HepG2 (cell line): ENCODE results near the gene POLR2B. TPM values are rescaled to one million over a fixed set of nuclear protein-coding genes. Genes with fewer than 3 reads are reported as not detected.

Source experiments
- ATAC-seq: fragments of 200-7000 bp; cut with Tn5 transposase; 3 replicates; pipeline ENCODE4 v1.9.1; 2020; ENCODE audit warnings: mild to moderate bottlenecking, moderate library complexity
- BruUV-seq: library from RNA; stranded (reverse); fragments of 400-500 nt; replicated peaks from 2 replicates; lab custom pipeline; 2021; lab: Mats Ljungman, UMichigan
- CTCF ChIA-PET: fragments of 300-600 bp; formaldehyde crosslinking; extraction: SDS; loops from one replicate; lab custom pipeline; 2021; ENCODE audit warnings: low total read pairs, inconsistent platforms, low intra/inter-chr PET ratio; lab: Yijun Ruan, JAX
- POLR2A ChIA-PET: fragments of 350-600 bp; sonication (Branson Sonifier 250); formaldehyde crosslinking; loops from one replicate; lab custom pipeline; 2020; ENCODE audit warnings: antibody characterized with exemption, inconsistent platforms; lab: Yijun Ruan, JAX
- DNase-seq: peaks from one replicate; pipeline ENCODE4 v3.0.0-alpha.2; 2015; ENCODE audit warnings: low spot score
- FAIRE-seq: peaks from 3 replicates; lab custom pipeline; 2011; peaks lifted over from hg19 to GRCh38; lab: Jason Lieb, UNC
- H2AFZ ChIP-seq: one replicate; pipeline ENCODE4 v1.6.1; 2011; ENCODE audit warnings: low read length, inconsistent platforms
- H3K27ac ChIP-seq: fragments of 300-600 bp; 3 replicates; pipeline ENCODE4 v1.8.0; 2011; ENCODE audit warnings: mixed run types, mild to moderate bottlenecking, mixed read lengths, low read length, inconsistent platforms; ENCODE audit not compliant: insufficient read depth; ENCODE audit errors: extremely low read length
- H3K27me3 ChIP-seq, 2 experiments: fragments of 200-600 bp in 1 of 2; 2 replicates in 1 of 2; 3 replicates in 1 of 2; pipeline versions ENCODE4 v1.6.0 to v1.8.0; 2011; ENCODE audit warnings: low read length in 2 of 2, mild to moderate bottlenecking in 2 of 2, moderate library complexity in 2 of 2, inconsistent platforms in 1 of 2; ENCODE audit not compliant: insufficient read depth in 2 of 2, control insufficient read depth in 1 of 2
- H3K36me3 ChIP-seq, 2 experiments: fragments of 200-600 bp in 1 of 2; replicated peaks in 1 of 2; 2 replicates in 1 of 2; 3 replicates in 1 of 2; pipeline versions ENCODE4 v1.5.1 to v1.8.0; 2011; ENCODE audit warnings: low read length in 2 of 2, inconsistent platforms in 1 of 2; ENCODE audit not compliant: insufficient read depth in 2 of 2, control insufficient read depth in 1 of 2
- H3K4me1 ChIP-seq: 2 replicates; pipeline ENCODE4 v1.5.1; 2012; ENCODE audit warnings: low read length, inconsistent platforms; ENCODE audit not compliant: insufficient read depth
- H3K4me2 ChIP-seq: 2 replicates; pipeline ENCODE4 v1.6.0; 2011; ENCODE audit warnings: low read depth, low read length, inconsistent platforms
- H3K4me3 ChIP-seq, 3 experiments: fragments of 200-600 bp in 1 of 3; sonication (generic), shearing (Covaris generic) in 1 of 3; replicated peaks in 1 of 3; 2 replicates each; pipeline ENCODE4 v1.5.1; 2011 to 2016; ENCODE audit warnings: low read length in 3 of 3, inconsistent platforms in 2 of 3, low read depth in 2 of 3, mild to moderate bottlenecking in 2 of 3, control low read depth in 1 of 3, mixed read lengths in 1 of 3; ENCODE audit not compliant: insufficient read depth in 1 of 3
- H3K79me2 ChIP-seq: one replicate; pipeline ENCODE4 v1.6.1; 2011; ENCODE audit warnings: low read length, inconsistent platforms; ENCODE audit not compliant: insufficient read depth
- H3K9ac ChIP-seq: 2 replicates; pipeline ENCODE4 v1.6.0; 2011; ENCODE audit warnings: mild to moderate bottlenecking, low read depth, low read length, inconsistent platforms; ENCODE audit not compliant: insufficient read depth
- H3K9me3 ChIP-seq: 2 replicates; pipeline ENCODE4 v1.5.1; 2012; ENCODE audit warnings: mild to moderate bottlenecking, low read length
- H4K20me1 ChIP-seq: 2 replicates; pipeline ENCODE4 v1.6.0; 2011; ENCODE audit warnings: inconsistent platforms, mild to moderate bottlenecking, low read length, moderate library complexity; ENCODE audit not compliant: insufficient read depth
- KLF16 ChIP-seq, 2 experiments: sonication (generic) in 1 of 2; formaldehyde crosslinking in 1 of 2; IDR thresholded peaks; 2 replicates each; pipeline versions ENCODE4 v1.6.1 to v1.8.0; 2016 to 2023; ENCODE audit warnings: missing genetic modification reagents in 2 of 2, missing compliant biosample characterization in 1 of 2
- MEIS1 ChIP-seq: sonication (generic); formaldehyde crosslinking; IDR thresholded peaks from 2 replicates; pipeline ENCODE4 v1.9.0; 2021; ENCODE audit warnings: mild to moderate bottlenecking, missing genetic modification reagents, moderate library complexity, borderline replicate concordance
- NR2F6 ChIP-seq, 2 experiments: IDR thresholded peaks; 2 replicates each; pipeline ENCODE4 v1.6.1; 2016; ENCODE audit warnings: antibody characterized with exemption in 1 of 2, mild to moderate bottlenecking in 1 of 2
- POLR2G ChIP-seq: fragments of 200-400 bp; formaldehyde crosslinking; IDR thresholded peaks from 2 replicates; pipeline ENCODE4 v1.6.1; 2018; ENCODE audit warnings: mild to moderate bottlenecking, low read depth, low read length, moderate library complexity
- STAT5B ChIP-seq: sonication (generic); formaldehyde crosslinking; IDR thresholded peaks from 2 replicates; pipeline ENCODE4 v1.4.0; 2020; ENCODE audit warnings: missing genetic modification reagents
- ZFAT ChIP-seq: sonication (generic); formaldehyde crosslinking; conservative IDR thresholded peaks from 2 replicates; pipeline ENCODE4 v1.8.1; 2023; ENCODE audit warnings: missing genetic modification reagents, inconsistent platforms
- ZNF282 ChIP-seq: fragments of 450-650 bp; IDR thresholded peaks from 2 replicates; pipeline ENCODE4 v1.6.1; 2018; ENCODE audit not compliant: partially characterized antibody
- ZNF788 ChIP-seq: sonication (generic); formaldehyde crosslinking; IDR thresholded peaks from 2 replicates; pipeline ENCODE4 v1.5.0; 2020; ENCODE audit warnings: mild to moderate bottlenecking, missing genetic modification reagents, borderline replicate concordance
- WGBS: methylation state at CpG from one replicate; pipeline ENCODE4 v1.1.6; 2017; ENCODE audit warnings: low lambda C conversion rate; 5-methylcytosine and 5-hydroxymethylcytosine counted together
- in situ Hi-C: cut with HindIII; loops from 2 replicates; pipeline ENCODE4 v1.10.0; 2017; ENCODE audit warnings: low pct_unique_long_range_greater_than_20kb; ENCODE audit not compliant: extremely low pct_ligation_motif_present
- intact Hi-C: fragments of 100-400 bp; cut with micrococcal nuclease; formaldehyde crosslinking; loops from one replicate; pipeline ENCODE4 v1.10.0; 2022; ENCODE audit not compliant: unreplicated experiment
- polyA plus RNA-seq, 8 experiments: library from polyadenylated mRNA; depleted of rRNA in 3 of 8; stranded (reverse) in 7 of 8; unstranded in 1 of 8; fragments of >200 nt; fragmentation: Illumina TruSeq in 4 of 8; extraction: Trizol in 4 of 8; gene quantifications; 2 replicates each; pipeline versions ENCODE4 v1.2.1 to v1.2.3, GENCODE V29; 2011 to 2016; ENCODE audit warnings: low read depth in 4 of 8, missing spikeins in 1 of 8, mixed read lengths in 1 of 8; ENCODE audit not compliant: insufficient read depth in 1 of 8
- total RNA-seq, 5 experiments: library from RNA; depleted of rRNA; stranded (reverse); fragments of >200 nt; fragmentation: Illumina TruSeq; extraction: Trizol; gene quantifications; 2 replicates each; pipeline ENCODE4 v1.2.3, GENCODE V29; 2016; ENCODE audit warnings: low read depth in 1 of 5
- TF ChIP-seq, protein P1 (sequence below): sonication (generic); formaldehyde crosslinking; conservative IDR thresholded peaks from 2 replicates; pipeline ENCODE4 v1.4.0; 2020; ENCODE audit warnings: missing genetic modification reagents
- TF ChIP-seq, protein P2 (sequence below): sonication (generic); formaldehyde crosslinking; IDR thresholded peaks from 2 replicates; pipeline ENCODE4 v1.4.0; 2020; ENCODE audit warnings: missing genetic modification reagents; ENCODE audit errors: not compliant biosample characterization
- TF ChIP-seq, protein P3 (sequence below): sonication (generic); formaldehyde crosslinking; IDR thresholded peaks from 2 replicates; pipeline ENCODE4 v1.9.0; 2022; ENCODE audit warnings: low read depth, missing genetic modification reagents
- TF ChIP-seq, protein P4 (sequence below): sonication (generic); formaldehyde crosslinking; IDR thresholded peaks from 2 replicates; pipeline ENCODE4 v1.5.0; 2020; ENCODE audit warnings: mild to moderate bottlenecking, missing genetic modification reagents, moderate library complexity
- TF ChIP-seq, protein P5 (sequence below): sonication (generic); formaldehyde crosslinking; IDR thresholded peaks from 2 replicates; pipeline ENCODE4 v1.8.1; 2023; ENCODE audit warnings: mild to moderate bottlenecking, missing genetic modification reagents

Gene POLR2B
- total and polyA plus RNA-seq, 2 of the 13 experiments (the other 11 are each of a cell fraction or from before 2014, with no cell fraction given) = 70.6 to 116 TPM

DNA sequence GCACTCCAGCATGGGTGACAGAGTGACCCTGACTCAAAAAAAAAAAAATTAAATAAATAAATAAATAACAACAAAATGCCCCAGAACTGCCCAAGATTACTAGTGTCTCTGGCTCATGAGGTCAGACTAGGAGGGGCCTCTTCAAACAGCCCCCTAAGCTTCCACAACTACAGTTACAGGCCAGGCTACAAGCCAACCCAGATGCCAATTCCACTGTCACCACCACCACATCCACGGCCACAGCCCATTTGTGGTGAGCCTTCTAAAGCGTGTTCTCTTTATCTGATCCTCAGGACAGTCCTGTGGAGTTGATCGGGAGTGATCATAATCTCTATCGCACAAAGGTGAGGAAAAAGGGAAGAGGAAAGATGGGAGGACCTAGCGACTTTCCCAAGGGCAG is 94.9 kb downstream of the POLR2B start:
- FAIRE-seq = no peak

More for the DNA sequence above, 94.9 kb downstream of the POLR2B start:
- Histone ChIP-seq H4K20me1 (no peaks in the 10 kb centered on the region), H3K79me2 (no peaks in the 10 kb centered on the region), H3K36me3 (no peaks in the 10 kb centered on the region), H3K9me3 (no peaks in the 10 kb centered on the region), H2AFZ (no peak overlapping the region), H3K4me3 (no peak overlapping the region), H3K27me3 (no peaks in the 10 kb centered on the region), H3K9ac (no peak overlapping the region), H3K27ac (no peak overlapping the region), H3K4me2 (no peak overlapping the region), H3K4me1 (peaks cover 8% of the 10 kb centered on the region)
- intact Hi-C loops = no loop called here
- in situ Hi-C loops = no loop called here
- POLR2A ChIA-PET = no interaction called here
- BruUV-seq = no TSS peak
- ATAC-seq = no peak
- WGBS = 57% methylated on average over 5 of the region's 5 CpGs
- no peak for DNase-seq
- no peak for TF ChIP-seq ZNF788 (CRISPR knock-in tag)
- TF ChIP-seq, protein P1, sequence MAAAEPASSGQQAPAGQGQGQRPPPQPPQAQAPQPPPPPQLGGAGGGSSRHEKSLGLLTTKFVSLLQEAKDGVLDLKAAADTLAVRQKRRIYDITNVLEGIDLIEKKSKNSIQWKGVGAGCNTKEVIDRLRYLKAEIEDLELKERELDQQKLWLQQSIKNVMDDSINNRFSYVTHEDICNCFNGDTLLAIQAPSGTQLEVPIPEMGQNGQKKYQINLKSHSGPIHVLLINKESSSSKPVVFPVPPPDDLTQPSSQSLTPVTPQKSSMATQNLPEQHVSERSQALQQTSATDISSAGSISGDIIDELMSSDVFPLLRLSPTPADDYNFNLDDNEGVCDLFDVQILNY = no peak
- TF ChIP-seq, protein P2, sequence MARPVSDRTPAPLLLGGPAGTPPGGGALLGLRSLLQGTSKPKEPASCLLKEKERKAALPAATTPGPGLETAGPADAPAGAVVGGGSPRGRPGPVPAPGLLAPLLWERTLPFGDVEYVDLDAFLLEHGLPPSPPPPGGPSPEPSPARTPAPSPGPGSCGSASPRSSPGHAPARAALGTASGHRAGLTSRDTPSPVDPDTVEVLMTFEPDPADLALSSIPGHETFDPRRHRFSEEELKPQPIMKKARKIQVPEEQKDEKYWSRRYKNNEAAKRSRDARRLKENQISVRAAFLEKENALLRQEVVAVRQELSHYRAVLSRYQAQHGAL (CRISPR knock-in tag) = no peak
- TF ChIP-seq KLF16 (CRISPR knock-in tag; IDR thresholded peaks at IDR 0.05) = no peak
- no peak for TF ChIP-seq STAT5B
- TF ChIP-seq, protein P3, sequence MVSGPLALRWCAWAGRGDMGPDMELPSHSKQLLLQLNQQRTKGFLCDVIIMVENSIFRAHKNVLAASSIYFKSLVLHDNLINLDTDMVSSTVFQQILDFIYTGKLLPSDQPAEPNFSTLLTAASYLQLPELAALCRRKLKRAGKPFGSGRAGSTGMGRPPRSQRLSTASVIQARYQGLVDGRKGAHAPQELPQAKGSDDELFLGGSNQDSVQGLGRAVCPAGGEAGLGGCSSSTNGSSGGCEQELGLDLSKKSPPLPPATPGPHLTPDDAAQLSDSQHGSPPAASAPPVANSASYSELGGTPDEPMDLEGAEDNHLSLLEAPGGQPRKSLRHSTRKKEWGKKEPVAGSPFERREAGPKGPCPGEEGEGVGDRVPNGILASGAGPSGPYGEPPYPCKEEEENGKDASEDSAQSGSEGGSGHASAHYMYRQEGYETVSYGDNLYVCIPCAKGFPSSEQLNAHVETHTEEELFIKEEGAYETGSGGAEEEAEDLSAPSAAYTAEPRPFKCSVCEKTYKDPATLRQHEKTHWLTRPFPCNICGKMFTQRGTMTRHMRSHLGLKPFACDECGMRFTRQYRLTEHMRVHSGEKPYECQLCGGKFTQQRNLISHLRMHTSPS (CRISPR knock-in tag) = no peak
- no peak for TF ChIP-seq ZNF282
- no peak for TF ChIP-seq MEIS1 (CRISPR knock-in tag)
- no peak for TF ChIP-seq POLR2G
- TF ChIP-seq, protein P4, sequence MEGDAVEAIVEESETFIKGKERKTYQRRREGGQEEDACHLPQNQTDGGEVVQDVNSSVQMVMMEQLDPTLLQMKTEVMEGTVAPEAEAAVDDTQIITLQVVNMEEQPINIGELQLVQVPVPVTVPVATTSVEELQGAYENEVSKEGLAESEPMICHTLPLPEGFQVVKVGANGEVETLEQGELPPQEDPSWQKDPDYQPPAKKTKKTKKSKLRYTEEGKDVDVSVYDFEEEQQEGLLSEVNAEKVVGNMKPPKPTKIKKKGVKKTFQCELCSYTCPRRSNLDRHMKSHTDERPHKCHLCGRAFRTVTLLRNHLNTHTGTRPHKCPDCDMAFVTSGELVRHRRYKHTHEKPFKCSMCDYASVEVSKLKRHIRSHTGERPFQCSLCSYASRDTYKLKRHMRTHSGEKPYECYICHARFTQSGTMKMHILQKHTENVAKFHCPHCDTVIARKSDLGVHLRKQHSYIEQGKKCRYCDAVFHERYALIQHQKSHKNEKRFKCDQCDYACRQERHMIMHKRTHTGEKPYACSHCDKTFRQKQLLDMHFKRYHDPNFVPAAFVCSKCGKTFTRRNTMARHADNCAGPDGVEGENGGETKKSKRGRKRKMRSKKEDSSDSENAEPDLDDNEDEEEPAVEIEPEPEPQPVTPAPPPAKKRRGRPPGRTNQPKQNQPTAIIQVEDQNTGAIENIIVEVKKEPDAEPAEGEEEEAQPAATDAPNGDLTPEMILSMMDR (CRISPR knock-in tag) = no peak
- no peak for TF ChIP-seq ZFAT (CRISPR knock-in tag)
- TF ChIP-seq NR2F6 (IDR thresholded peaks at IDR 0.05) = no peak
- no peak for TF ChIP-seq NR2F6 (CRISPR knock-in tag; IDR thresholded peaks at IDR 0.05)
- TF ChIP-seq, protein P5, sequence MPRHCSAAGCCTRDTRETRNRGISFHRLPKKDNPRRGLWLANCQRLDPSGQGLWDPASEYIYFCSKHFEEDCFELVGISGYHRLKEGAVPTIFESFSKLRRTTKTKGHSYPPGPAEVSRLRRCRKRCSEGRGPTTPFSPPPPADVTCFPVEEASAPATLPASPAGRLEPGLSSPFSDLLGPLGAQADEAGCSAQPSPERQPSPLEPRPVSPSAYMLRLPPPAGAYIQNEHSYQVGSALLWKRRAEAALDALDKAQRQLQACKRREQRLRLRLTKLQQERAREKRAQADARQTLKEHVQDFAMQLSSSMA = no peak
- CTCF ChIA-PET = no interaction called here
